ENCODE measurements around the gene ROGDI. TPM values are rescaled to one million over a fixed set of nuclear protein-coding genes. Genes with fewer than 3 reads are reported as not detected.

ROGDI gene
- polyA plus RNA-seq (2012; ENCODE audit: insufficient read depth, insufficient read length): 20.1 TPM

GRCh38 chr16:4801962-4802658 is at the start of gene ROGDI:
Gene ROGDI (minus strand): TSS chr16:4802633. CDS start chr16:4802571, 62 bp downstream.
- peak within 1 kb of the TSS; percentile 60 for H3K4me3 ChIP-seq (ENCODE audit: low read length)
- DNase-seq (ENCODE audit: low read depth, low spot score): peak; percentile 39

- no peak for DNase-seq (ENCODE audit: low read depth, low spot score)
- no peak overlapping the region for H3K4me3 ChIP-seq (ENCODE audit: low read length)
Measured at GRCh38 chr16:4850211-4850610, 47.8 kb upstream of the ROGDI start.

GRCh38 chr16:4847774-4848587 is 45.5 kb upstream of the ROGDI start:
- peak overlapping the region; percentile 75 for H3K4me3 ChIP-seq (ENCODE audit: low read length)
- peak; percentile 19 for DNase-seq (ENCODE audit: low read depth, low spot score)

GRCh38 chr16:4846901-4847773 is 44.7 kb upstream of the ROGDI start, which contains the start of the genes GLYR1 and UBN1:
Gene GLYR1 (minus strand): TSS chr16:4847288. CDS start chr16:4847265, 23 bp downstream.
Gene UBN1 (plus strand): TSS chr16:4847481. CDS start chr16:4852918, 5,437 bp downstream.
- peak within 1 kb of the TSS; percentile 87 for H3K4me3 ChIP-seq (ENCODE audit: low read length)
- peak; percentile 92 for DNase-seq (ENCODE audit: low read depth, low spot score)

- no peak for DNase-seq (ENCODE audit: low read depth, low spot score)
- H3K4me3 ChIP-seq (ENCODE audit: low read length): peak overlapping the region; percentile 87
Measured at GRCh38 chr16:4846503-4846900, 44.1 kb upstream of the ROGDI start.

- H3K4me3 ChIP-seq (ENCODE audit: low read length): no peak overlapping the region
- DNase-seq (ENCODE audit: low read depth, low spot score): no peak
Measured at GRCh38 chr16:4840984-4841383, 38.6 kb upstream of the ROGDI start.

- no peak for DNase-seq (ENCODE audit: low read depth, low spot score)
- no peak overlapping the region for H3K4me3 ChIP-seq (ENCODE audit: low read length)
Measured at GRCh38 chr16:4839942-4840341, 37.5 kb upstream of the ROGDI start.

GRCh38 chr16:4837733-4838501 is 35.5 kb upstream of the ROGDI start:
- no peak for DNase-seq (ENCODE audit: low read depth, low spot score)
- H3K4me3 ChIP-seq (ENCODE audit: low read length): no peak overlapping the region

GRCh38 chr16:4836727-4837126 is 34.3 kb upstream of the ROGDI start:
- H3K4me3 ChIP-seq (ENCODE audit: low read length): no peak overlapping the region
- no peak for DNase-seq (ENCODE audit: low read depth, low spot score)

- no peak overlapping the region for H3K4me3 ChIP-seq (ENCODE audit: low read length)
- no peak for DNase-seq (ENCODE audit: low read depth, low spot score)
Measured at GRCh38 chr16:4833584-4833983, 31.2 kb upstream of the ROGDI start.

GRCh38 chr16:4832698-4833343 is 30.4 kb upstream of the ROGDI start:
- DNase-seq (ENCODE audit: low read depth, low spot score): no peak
- no peak overlapping the region for H3K4me3 ChIP-seq (ENCODE audit: low read length)

GRCh38 chr16:4831616-4832015 is 29.2 kb upstream of the ROGDI start:
- H3K4me3 ChIP-seq (ENCODE audit: low read length): no peak overlapping the region
- DNase-seq (ENCODE audit: low read depth, low spot score): no peak

GRCh38 chr16:4830408-4830807 is 28.0 kb upstream of the ROGDI start:
- DNase-seq (ENCODE audit: low read depth, low spot score): no peak
- H3K4me3 ChIP-seq (ENCODE audit: low read length): no peak overlapping the region

GRCh38 chr16:4828567-4829321 is 26.3 kb upstream of the ROGDI start:
- no peak for DNase-seq (ENCODE audit: low read depth, low spot score)
- no peak overlapping the region for H3K4me3 ChIP-seq (ENCODE audit: low read length)

- no peak overlapping the region for H3K4me3 ChIP-seq (ENCODE audit: low read length)
- no peak for DNase-seq (ENCODE audit: low read depth, low spot score)
Measured at GRCh38 chr16:4826980-4827379, 24.5 kb upstream of the ROGDI start.

GRCh38 chr16:4826526-4826925 is 24.1 kb upstream of the ROGDI start:
- no peak for DNase-seq (ENCODE audit: low read depth, low spot score)
- H3K4me3 ChIP-seq (ENCODE audit: low read length): no peak overlapping the region

- no peak for DNase-seq (ENCODE audit: low read depth, low spot score)
- no peak overlapping the region for H3K4me3 ChIP-seq (ENCODE audit: low read length)
Measured at GRCh38 chr16:4825196-4825595, 22.8 kb upstream of the ROGDI start.
